ENCODE measurements around the gene LAMA5.

LAMA5 gene, protein sequence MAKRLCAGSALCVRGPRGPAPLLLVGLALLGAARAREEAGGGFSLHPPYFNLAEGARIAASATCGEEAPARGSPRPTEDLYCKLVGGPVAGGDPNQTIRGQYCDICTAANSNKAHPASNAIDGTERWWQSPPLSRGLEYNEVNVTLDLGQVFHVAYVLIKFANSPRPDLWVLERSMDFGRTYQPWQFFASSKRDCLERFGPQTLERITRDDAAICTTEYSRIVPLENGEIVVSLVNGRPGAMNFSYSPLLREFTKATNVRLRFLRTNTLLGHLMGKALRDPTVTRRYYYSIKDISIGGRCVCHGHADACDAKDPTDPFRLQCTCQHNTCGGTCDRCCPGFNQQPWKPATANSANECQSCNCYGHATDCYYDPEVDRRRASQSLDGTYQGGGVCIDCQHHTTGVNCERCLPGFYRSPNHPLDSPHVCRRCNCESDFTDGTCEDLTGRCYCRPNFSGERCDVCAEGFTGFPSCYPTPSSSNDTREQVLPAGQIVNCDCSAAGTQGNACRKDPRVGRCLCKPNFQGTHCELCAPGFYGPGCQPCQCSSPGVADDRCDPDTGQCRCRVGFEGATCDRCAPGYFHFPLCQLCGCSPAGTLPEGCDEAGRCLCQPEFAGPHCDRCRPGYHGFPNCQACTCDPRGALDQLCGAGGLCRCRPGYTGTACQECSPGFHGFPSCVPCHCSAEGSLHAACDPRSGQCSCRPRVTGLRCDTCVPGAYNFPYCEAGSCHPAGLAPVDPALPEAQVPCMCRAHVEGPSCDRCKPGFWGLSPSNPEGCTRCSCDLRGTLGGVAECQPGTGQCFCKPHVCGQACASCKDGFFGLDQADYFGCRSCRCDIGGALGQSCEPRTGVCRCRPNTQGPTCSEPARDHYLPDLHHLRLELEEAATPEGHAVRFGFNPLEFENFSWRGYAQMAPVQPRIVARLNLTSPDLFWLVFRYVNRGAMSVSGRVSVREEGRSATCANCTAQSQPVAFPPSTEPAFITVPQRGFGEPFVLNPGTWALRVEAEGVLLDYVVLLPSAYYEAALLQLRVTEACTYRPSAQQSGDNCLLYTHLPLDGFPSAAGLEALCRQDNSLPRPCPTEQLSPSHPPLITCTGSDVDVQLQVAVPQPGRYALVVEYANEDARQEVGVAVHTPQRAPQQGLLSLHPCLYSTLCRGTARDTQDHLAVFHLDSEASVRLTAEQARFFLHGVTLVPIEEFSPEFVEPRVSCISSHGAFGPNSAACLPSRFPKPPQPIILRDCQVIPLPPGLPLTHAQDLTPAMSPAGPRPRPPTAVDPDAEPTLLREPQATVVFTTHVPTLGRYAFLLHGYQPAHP (N-terminal part only)

DNA sequence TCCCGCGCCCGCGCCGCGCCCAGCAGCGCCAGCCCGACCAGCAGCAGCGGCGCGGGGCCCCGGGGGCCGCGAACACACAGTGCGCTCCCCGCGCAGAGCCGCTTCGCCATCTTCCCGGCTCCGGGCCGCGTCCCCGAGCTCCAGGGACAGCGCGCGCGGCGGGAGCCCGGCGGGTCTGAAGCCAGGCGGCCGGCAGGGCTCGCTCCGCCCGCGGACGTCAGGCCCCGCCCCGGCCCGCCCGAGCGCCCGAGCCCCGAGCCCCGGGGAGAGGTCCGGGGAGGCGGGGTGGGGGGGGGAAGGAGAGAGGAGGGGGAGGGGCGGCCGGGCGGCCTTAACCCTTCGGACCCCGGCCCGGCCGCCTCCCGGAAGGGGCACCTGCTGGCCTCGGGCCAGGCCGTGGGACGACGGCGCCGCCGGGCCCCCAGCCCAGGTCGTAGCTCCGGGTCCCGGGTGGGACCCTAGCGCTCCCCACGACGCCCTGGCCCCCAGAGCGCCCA lies at the start of gene LAMA5:
TSS of gene LAMA5 (minus strand) at position 177 of the 497 bp plus-strand sequence. CDS start at position 110, 67 bp downstream.
- no peak for FAIRE-seq

DNA sequence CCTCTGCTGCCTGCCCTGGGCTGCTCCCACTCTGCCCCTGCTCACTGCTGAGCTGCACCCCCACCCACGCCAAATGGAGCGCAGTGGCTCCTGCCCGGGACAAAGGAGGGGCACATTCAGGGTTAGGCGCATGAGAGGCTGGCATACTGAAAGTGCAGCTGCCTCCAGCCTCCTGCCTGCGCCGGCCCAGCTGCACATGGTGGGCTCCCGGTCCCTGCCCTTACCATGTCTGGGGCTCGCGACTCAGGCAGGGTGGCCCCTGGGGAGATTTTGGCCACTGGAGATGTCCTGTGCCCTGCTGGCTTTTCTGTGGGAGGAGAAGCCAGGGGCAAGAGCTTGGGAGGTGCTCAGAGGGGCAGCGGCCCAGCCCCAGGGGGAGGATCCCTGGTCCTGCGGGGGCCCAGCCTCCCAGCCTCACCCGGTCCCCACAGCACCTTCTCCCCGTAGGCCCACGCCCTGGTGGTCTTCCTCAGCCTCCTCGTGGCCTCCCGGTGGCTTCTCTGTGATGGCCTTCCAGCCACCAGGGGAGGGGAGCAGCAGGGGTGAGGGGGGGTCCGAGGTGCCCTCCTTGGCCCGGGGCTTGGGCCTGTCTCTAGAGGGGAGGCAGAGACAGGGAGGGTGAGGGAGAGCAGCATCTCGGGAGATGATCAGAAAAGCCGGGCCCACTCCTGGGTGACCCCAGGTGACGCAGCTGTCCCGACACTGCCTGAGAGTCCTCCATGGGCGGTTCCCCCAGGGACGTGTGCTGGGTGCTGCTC lies 48.4 kb upstream of the LAMA5 start:
- no peak for FAIRE-seq

DNA sequence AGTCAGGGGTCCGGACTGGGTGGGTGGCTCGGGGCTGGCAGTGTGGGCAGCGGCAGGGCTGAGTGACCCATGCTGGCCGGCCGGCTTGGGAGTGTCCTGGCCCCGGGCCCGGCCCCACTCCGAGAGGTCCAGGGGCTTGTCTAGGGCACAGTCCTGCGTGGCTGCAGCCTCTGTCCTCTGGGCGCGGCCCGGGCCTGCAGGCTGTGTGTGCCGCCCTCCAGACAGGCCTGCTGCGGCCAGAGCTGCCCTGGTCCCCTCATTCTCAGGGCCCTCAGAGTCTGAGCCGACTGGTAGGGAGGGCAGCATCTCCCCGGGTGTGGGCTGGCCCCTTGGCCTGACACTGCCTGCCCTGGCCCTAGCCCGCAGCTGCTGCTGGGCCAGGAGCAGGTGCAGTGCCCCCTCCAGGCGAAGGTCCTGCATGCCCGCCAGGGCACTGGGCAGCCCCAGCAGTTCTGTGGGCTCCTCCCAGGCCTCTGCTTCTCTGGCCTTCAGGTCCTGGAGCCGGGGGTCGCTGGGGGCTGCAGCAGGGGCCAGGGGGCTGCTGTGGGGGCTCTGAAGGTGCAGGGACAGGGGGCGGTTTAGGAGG lies 46.9 kb upstream of the LAMA5 start:
- no peak for FAIRE-seq

DNA sequence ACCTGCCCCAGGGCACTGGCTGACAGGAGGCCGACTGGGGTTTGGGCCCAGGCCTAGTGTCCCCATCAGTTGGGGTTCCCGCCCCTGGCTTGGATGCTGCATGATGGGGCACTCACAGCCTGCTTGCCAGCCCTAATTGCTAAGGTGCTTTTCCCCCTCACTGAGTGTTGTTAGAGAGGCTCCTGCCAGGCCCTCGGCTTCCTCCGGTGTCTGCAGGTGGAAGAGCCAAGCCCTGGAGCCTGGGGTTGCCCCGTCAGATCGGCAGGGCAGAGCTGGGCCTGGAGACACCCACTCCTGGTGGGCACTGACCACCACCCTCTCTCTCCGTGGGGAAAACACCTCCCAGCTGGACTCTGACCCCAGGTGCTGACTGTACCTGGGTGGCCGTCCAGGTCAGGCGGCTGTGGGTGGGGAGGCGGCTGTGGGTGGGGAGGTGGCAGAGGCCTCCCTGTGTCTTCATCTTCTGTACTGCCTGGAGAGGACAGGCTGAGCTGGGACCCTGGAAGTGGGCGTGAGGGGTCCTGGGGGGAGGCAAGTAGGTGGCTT lies 46.0 kb upstream of the LAMA5 start:
- no peak for FAIRE-seq

DNA sequence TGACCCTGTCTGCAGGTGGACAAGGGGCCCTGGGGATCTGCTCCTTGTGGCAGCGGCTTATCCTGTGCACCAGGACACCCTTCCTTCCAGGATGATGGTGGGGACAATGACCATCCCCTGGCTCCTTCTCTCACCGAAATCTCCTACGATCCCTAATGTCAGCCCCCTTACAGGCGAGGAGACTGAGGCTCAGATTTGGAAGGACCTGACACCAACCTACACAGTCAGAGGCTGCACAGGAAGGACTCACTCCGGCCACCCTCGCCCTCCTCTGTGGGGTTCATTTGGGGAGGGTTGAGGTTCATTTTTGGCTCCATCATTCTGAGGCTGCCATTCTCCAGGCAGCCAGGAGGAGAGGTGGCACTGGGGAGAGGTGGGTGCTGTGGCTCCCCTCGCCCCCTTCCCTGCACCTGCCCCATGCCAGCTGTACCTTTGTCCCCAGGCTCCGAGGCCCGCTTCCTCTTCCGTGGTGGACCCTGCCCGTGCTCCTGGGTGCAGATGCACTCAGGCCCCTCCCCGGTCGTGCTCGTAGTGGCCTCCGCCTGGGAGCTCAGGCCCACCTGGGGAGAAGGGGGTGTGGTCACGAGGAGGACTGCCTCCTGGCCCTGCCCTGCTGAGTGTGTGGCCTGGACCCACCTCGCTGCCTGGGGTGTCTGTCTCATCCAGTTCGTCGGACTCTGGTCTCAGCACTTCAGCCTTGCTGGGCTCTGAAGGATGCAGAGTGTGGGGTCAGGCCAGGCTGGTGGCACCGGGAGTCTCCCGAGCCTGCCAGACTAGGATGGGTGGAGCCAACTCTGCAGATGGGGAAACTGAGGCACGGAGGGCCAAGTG lies 45.3 kb upstream of the LAMA5 start:
- no peak for FAIRE-seq

DNA sequence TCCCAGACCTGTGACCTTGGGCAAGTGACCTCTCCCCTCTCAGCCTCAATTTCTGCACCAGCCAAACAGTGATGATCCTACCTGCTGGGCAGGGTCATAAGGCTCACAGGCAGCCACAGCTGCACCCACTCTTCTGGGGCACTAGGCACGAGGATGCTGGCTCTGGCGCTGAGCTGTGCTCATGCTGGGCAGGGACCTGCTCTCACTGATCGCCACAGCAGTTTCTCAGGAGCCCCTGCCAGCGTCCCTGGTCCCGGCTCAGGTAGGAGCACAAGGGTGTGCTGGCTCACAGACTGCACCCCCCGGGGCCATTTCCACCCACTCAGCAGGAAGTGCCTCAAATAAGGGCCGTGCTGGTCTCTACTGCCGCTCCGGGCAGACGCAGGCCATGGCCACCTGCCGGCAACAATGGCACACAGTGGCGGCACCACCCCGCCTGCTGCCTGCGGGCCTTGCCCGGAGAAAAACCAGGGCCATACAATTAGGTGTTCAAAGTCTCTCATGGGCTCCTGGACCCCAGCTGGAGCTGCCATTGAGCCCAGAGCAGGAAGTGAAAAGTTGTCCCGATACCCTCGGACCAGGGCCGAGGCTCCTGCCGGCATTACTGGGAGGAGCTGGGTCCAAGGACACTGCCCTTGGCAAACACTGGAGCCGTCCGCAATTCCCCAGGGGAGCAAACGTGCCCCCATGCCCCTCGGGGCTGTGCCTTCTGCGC lies 44.5 kb upstream of the LAMA5 start:
- no peak for FAIRE-seq

DNA sequence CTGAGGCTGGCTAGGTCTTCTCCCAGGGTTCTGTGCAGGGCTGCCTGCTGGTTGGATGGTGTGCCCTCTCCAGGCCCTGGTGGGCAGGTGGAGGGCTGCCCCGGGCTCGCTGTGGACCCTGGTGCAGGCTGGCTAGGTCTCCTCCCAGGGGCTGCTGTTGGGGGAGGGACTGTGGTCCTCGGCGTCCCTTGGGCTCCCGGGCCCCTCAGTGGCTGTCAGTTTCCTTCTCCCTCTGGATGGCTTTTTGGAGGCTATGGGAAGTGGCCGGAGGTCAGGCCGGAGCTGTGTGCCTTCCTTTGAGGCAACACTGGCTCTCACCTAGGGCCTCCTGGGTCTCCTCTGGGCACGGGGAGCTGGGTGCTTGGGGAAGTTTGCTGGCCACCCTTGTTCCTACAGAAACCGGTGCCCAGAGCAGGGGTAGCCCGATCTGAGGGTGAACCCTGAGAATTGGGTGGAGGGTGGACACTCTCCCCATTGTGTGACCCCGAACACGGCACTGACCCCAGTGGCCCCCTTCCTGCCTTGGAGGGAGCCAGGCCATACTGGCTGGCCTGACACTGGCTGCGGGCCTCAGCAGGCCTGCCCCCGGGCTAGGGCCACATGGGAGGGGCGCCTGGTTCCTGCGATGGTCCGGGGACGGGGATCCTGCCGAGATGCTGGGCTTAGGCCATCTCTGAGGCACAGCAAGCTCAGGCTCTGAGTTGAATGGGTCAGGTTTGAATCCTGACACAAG lies 43.8 kb upstream of the LAMA5 start:
- FAIRE-seq = no peak

DNA sequence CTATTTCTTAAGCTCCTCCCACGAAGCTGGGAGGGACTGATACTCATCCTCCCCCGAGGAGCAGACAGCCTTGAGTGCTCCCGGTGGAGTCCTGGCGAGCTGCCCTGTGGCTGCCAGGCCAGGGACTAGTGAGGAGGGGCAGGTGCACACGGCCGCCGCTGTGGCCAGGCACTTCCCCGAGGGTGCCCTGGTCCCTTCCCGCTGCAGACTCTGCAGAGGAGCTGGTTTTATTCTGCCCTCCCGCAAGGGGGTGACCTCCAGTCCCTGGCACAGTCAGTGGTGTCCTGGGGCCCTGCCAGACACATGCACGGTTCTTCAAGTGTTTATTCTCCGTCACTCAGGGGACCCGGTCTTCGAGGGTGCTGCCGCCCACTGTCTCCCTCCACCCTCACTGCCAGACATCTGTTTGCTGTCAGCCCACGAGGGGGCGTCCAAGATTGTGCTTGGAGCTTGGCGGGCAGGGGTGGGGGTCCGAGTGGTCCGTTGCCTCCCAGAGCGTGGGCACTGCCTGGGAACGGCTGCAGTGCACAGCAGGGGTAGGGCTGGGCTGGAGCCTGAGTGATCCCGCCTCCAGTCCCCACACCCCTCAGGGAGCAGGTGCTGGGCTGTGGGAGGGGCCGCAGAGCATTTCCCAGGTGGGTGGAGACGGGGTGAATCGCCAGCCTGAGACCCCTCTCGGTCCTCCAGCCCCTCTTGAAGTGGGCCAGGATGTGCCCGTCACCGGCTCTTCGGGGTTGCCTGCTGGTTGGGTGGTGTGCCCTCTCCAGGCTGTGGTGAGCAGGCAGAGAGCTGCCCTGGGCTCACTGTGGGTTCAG lies 43.0 kb upstream of the LAMA5 start:
- no peak for FAIRE-seq

DNA sequence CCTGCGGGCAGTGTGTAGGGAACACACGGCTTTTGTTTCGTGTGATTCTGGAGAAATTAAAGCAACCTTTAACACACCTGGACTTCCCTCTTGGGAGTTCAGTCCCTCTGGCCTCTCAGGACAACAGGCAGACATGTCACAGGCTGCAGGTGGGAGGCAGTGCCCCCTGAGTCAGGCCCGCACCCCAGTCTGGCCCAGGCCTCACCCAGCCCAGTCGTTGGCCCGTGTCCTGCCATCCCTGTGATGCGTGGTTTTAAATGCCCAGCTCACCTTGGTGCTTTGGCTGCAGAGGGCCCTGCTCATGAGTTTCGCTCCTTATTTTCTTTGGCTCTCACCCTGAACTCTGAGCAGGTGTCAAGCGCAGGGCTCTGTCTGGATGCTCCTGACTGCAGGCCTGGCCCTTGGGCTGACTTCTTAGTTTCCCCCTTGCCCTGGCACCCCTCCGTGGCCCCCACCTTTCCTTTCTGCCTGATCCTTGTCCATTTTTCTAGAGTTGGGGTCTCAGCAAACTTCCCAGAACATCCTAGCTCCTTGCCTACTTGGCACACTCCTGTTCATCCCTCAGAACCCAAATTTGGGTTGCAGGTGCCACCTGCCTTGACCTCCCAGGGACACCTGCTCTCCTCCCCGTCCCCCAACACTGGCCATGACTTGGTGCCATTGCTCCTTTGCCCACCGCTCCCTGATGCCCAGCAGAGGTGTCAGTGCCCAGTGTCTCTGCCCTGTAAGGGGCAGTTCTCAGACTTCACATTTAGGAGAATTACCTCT lies 42.2 kb upstream of the LAMA5 start:
- no peak for FAIRE-seq

DNA sequence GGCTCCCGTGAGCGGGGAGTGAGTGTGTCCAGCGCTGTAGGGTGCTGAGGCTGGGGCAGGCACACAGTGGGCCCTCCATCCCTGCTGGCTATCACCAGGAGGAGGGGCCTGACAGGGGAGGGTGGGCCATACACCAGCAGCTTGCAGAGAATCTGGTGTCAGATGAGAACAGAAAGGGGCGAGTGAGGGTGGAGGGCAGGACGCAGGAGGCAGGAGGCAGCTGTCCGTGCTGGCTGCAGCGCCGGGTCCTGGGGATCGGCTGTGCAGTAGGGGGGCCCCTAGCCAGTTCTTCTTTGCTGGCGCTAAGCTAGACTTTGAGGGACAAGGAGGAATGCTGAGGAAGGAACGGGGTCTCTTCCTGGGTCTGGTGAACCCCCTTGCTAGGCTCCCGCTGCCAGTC lies 41.5 kb upstream of the LAMA5 start:
- FAIRE-seq = no peak

DNA sequence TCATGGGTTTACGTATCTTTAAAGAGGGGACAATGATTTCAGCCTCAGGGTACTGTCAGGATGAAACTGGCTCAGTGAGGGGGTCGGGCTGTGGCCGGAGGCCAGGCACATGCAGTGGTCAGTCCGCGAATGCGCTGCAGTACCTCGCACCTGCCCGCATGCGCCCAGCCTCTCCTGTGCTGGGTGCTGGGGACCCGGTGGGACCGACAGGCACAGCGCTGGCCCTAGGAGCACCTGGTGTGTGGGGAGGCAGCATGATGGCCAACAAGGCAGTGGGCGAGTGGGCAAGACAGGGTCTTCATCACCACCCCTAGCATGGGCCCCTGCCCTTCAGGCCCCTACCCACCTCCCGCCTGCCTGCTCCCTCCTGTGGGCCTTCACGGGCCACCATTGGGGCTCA lies 40.9 kb upstream of the LAMA5 start:
- no peak for FAIRE-seq

DNA sequence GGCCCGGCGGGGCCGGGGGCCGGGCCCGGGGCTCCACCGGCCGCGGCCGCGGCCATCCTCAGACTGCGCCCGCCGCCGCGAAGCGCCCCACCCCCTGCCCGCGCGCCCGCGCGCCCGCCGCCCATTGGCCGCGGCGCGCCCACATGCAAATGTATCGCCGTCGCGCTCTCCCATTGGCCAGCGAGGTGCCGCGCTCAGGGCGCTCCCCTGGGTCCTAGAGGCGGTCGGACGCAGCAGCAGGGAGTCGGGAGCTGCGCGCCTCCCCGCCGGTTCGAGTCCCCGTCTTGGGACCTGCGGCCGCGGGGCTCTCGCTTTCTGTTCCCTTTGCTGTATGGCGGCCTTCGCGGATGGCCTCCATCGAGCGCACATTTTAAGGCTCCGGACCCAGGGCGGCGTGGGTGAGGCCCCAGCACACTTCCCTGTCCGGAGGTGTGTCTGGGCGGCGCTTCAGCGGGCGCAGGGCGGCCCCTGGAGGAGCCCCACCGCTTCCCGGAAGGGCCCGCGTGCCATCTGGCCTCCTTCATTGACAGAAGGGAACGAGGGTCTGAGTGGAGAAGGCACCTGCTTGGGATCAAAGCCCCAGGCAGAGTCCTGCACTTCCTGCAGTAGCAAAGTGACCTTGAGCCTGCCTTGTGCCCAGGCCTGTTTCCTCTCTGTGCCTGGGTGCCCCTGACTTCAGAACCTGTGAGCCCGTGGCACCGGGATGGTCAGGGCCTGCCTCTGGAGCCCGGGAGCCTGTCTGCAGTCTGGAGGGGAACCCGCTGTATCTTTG lies 40.3 kb upstream of the LAMA5 start, which contains the start of gene CABLES2:
TSS of gene CABLES2 (minus strand) at position 65 of the 772 bp plus-strand sequence. CDS start at position 56, 9 bp downstream.
- no peak for FAIRE-seq

DNA sequence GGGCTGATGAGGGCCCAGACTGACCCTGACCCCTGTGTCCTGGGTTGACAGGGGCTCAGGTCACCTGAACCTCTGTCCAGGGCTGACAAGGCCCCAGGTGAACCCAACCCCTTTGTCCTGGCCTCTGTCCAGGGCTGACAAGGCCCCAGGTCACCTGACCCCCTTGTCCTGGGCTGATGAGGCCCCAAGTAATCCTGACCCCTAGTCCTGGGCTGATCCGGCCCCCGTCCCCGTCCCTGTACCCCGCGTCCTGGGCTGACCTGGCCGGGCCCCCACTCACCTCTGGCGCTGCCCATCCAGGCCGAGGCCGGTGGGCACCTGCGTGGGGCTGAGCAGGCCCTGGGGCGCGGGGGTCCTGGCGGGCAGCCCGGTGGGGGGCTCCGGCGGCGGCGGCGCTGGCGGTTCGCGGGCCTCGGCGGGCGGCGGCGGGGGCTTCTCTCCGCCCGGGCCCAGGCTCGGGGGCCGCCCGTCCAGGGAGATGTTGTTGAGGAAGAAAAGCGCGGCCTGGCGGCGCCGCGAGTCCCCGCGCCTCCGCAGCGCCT lies 39.6 kb upstream of the LAMA5 start:
- no peak for FAIRE-seq

DNA sequence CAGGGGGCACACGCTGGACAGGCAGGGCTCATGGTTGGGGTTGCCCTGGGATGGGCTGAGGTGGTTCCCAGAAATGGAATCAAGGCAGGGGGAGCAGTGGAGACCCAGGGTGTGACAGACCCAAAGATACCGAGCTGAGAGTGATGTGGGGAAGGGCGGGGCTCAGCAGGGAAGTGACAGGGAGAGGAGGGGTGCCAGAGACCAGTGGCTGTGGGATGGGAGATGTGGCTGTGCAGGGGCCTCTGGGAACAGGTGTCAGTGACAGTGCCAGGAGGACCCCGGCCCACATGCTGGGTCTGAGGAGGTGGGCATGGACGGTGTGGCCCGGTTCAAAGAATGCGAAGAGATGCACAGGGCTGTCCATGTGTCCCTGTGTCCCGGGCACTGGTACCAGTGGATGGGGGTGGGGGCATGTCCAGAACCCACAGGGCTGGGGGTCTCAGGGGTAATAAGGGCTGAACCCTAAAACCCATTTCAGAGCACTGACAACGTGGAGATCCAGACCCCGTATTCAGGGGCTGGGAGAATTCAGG lies 38.9 kb upstream of the LAMA5 start:
- FAIRE-seq = no peak

DNA sequence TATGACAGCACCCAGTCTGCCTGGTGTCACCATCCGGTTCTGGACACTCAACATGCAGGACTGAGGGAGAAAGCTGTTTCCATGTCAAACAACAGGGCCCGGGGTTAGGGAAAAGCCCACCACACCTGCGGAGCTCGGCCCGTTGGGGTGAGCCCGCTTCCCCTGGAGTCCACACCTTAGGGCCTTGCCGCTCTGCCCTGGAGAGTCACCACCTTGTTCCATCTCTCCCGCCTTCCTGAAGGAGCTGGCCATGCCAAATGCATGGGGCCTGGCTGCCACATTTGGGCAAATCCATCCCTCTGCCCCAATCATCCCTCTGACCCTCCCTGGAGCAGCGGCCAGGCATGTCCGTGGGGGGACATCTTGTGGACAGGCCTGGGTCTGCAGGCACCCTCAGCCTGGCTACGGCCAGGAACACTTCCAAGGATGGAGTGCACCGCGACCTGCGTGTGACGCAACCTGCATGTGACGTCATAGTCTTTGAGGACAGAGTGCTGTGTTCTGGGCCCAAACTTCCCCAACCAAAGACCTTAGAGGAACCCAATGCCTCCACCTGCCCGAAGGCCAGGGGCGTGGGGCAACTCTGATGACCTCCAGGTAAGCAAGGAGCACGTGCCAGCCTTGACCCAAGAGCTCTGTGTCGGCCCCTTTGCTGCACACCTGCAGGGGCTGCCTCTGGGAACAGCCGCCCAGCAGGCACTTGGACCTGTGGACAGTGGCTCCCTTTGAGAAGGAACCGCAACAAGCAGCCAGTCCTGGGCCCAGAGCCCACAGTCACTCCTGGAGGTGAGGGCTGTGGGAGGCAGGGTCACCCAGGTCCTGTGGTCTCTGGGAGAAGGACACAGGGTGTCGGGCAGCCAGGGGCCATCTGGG lies 38.2 kb upstream of the LAMA5 start:
- FAIRE-seq = no peak
